H9 (cell line): ENCODE results near the gene AP3S1. TPM values are rescaled to one million over a fixed set of nuclear protein-coding genes. Genes with fewer than 3 reads are reported as not detected.

Experiments used
- DNase-seq: peaks from one replicate; pipeline ENCODE4 v3.0.0-alpha.2; 2017
- H2AFZ ChIP-seq: one replicate; pipeline ENCODE4 v1.6.1; 2013; ENCODE audit warnings: mild to moderate bottlenecking, low read length, control low read depth, moderate library complexity
- H2AK5ac ChIP-seq: 2 replicates; pipeline ENCODE4 v1.6.1; 2013; ENCODE audit warnings: low read length, control low read depth, mixed read lengths; ENCODE audit not compliant: insufficient read length
- H2BK120ac ChIP-seq: one replicate; pipeline ENCODE4 v1.6.1; 2013; ENCODE audit warnings: low read depth, mild to moderate bottlenecking, low read length, control low read depth, inconsistent platforms; ENCODE audit not compliant: poor library complexity, severe bottlenecking
- H2BK12ac ChIP-seq: 2 replicates; pipeline ENCODE4 v1.6.1; 2013; ENCODE audit warnings: low read length, control low read depth, mixed read lengths, low read depth; ENCODE audit not compliant: insufficient read length
- H2BK15ac ChIP-seq: 2 replicates; pipeline ENCODE4 v1.6.1; 2013; ENCODE audit warnings: low read depth, low read length, control low read depth
- H2BK20ac ChIP-seq: one replicate; pipeline ENCODE4 v1.6.1; 2013; ENCODE audit warnings: low read depth, mild to moderate bottlenecking, low read length, control low read depth, inconsistent platforms; ENCODE audit not compliant: poor library complexity, severe bottlenecking
- H2BK5ac ChIP-seq: 2 replicates; pipeline ENCODE4 v1.6.1; 2013; ENCODE audit warnings: low read length, control low read depth, mixed read lengths; ENCODE audit not compliant: insufficient read length
- H3K14ac ChIP-seq: 2 replicates; pipeline ENCODE4 v1.6.1; 2013; ENCODE audit warnings: low read length, control low read depth; ENCODE audit not compliant: insufficient read depth
- H3K18ac ChIP-seq: 2 replicates; pipeline ENCODE4 v1.6.1; 2013; ENCODE audit warnings: low read depth, mild to moderate bottlenecking, mixed read lengths, low read length, control low read depth; ENCODE audit not compliant: insufficient read length
- H3K23ac ChIP-seq: 2 replicates; pipeline ENCODE4 v1.6.1; 2013; ENCODE audit warnings: low read length, control low read depth, mixed read lengths, low read depth; ENCODE audit not compliant: insufficient read length
- H3K23me2 ChIP-seq: 2 replicates; pipeline ENCODE4 v1.6.1; 2013; ENCODE audit warnings: low read depth, mild to moderate bottlenecking, mixed read lengths, low read length, control low read depth; ENCODE audit not compliant: insufficient read length, poor library complexity, severe bottlenecking
- H3K27ac ChIP-seq: 2 replicates; pipeline ENCODE4 v1.5.1; 2013; ENCODE audit warnings: low read length, control low read depth, mixed read lengths, low read depth; ENCODE audit not compliant: insufficient read length
- H3K27me3 ChIP-seq: 2 replicates; pipeline ENCODE4 v1.6.1; 2013; ENCODE audit warnings: low read length, control low read depth, inconsistent platforms; ENCODE audit not compliant: insufficient read depth
- H3K4ac ChIP-seq: 2 replicates; pipeline ENCODE4 v1.6.1; 2013; ENCODE audit warnings: low read depth, mild to moderate bottlenecking, control low read depth, inconsistent platforms, low read length, moderate library complexity
- H3K4me1 ChIP-seq: 2 replicates; pipeline ENCODE4 v1.6.1; 2013; ENCODE audit warnings: low read length, control low read depth, inconsistent platforms; ENCODE audit not compliant: insufficient read depth
- H3K4me2 ChIP-seq: 2 replicates; pipeline ENCODE4 v1.6.1; 2013; ENCODE audit warnings: low read length, control low read depth, mixed read lengths; ENCODE audit not compliant: insufficient read length, insufficient read depth
- H3K56ac ChIP-seq: 2 replicates; pipeline ENCODE4 v1.6.1; 2013; ENCODE audit warnings: low read depth, mild to moderate bottlenecking, mixed read lengths, low read length, control low read depth; ENCODE audit not compliant: insufficient read length
- H3K79me1 ChIP-seq: 2 replicates; pipeline ENCODE4 v1.6.1; 2013; ENCODE audit warnings: low read depth, mild to moderate bottlenecking, moderate library complexity, low read length, control low read depth, inconsistent platforms; ENCODE audit not compliant: insufficient read depth, poor library complexity, severe bottlenecking
- H3K79me2 ChIP-seq: 2 replicates; pipeline ENCODE4 v1.6.1; 2013; ENCODE audit warnings: low read length, control low read depth, inconsistent platforms; ENCODE audit not compliant: insufficient read depth
- H3K9ac ChIP-seq: 2 replicates; pipeline ENCODE4 v1.6.1; 2013; ENCODE audit warnings: low read length, control low read depth, mixed read lengths; ENCODE audit not compliant: insufficient read length; ENCODE audit errors: extremely low read depth
- H3K9me3 ChIP-seq: one replicate; pipeline ENCODE4 v1.6.1; 2013; ENCODE audit warnings: low read depth, low read length, inconsistent platforms; ENCODE audit not compliant: control insufficient read depth
- H3T11ph ChIP-seq: one replicate; pipeline ENCODE4 v1.6.1; 2013; ENCODE audit warnings: mild to moderate bottlenecking, low read length, control low read depth, inconsistent platforms
- H4K20me1 ChIP-seq: one replicate; pipeline ENCODE4 v1.6.1; 2013; ENCODE audit not compliant: control insufficient read depth, insufficient read length, insufficient read depth
- H4K5ac ChIP-seq: 2 replicates; pipeline ENCODE4 v1.6.1; 2013; ENCODE audit warnings: low read depth, mild to moderate bottlenecking, mixed read lengths, low read length, control low read depth; ENCODE audit not compliant: insufficient read length
- H4K8ac ChIP-seq: replicated peaks from 2 replicates; pipeline ENCODE4 v1.6.1; 2013; ENCODE audit warnings: low read length, control low read depth, mixed read lengths, low read depth; ENCODE audit not compliant: insufficient read length
- H4K91ac ChIP-seq: 2 replicates; pipeline ENCODE4 v1.6.1; 2013; ENCODE audit warnings: low read depth, mild to moderate bottlenecking, moderate library complexity, mixed read lengths, low read length, control low read depth; ENCODE audit not compliant: insufficient read length
- H3K27ac Mint-ChIP-seq, 3 experiments: 2 replicates in 2 of 3; 3 replicates in 1 of 3; pipeline ENCODE4 v1.8.0; 2020 to 2021; ENCODE audit warnings: mixed read lengths in 3 of 3, mild to moderate bottlenecking in 1 of 3, moderate library complexity in 1 of 3
- H3K27me3 Mint-ChIP-seq: 2 replicates; pipeline ENCODE4 v1.8.0; 2021; ENCODE audit warnings: low read depth, mild to moderate bottlenecking, moderate library complexity, mixed read lengths
- H3K36me3 Mint-ChIP-seq, 3 experiments: 2 replicates in 2 of 3; 3 replicates in 1 of 3; pipeline ENCODE4 v1.8.0; 2020 to 2021; ENCODE audit warnings: low read depth in 3 of 3, mixed read lengths in 3 of 3; ENCODE audit not compliant: insufficient read depth in 1 of 3
- H3K4me1 Mint-ChIP-seq, 2 experiments: 2 replicates each; pipeline ENCODE4 v1.8.0; 2020; ENCODE audit warnings: mixed read lengths in 2 of 2
- H3K4me3 Mint-ChIP-seq, 2 experiments: 2 replicates in 1 of 2; 3 replicates in 1 of 2; pipeline ENCODE4 v1.8.0; 2020 to 2021; ENCODE audit warnings: mild to moderate bottlenecking in 2 of 2, mixed read lengths in 2 of 2, moderate library complexity in 1 of 2
- H3K9me3 Mint-ChIP-seq, 2 experiments: 2 replicates in 1 of 2; 3 replicates in 1 of 2; pipeline ENCODE4 v1.8.0; 2020; ENCODE audit warnings: mild to moderate bottlenecking in 2 of 2, mixed read lengths in 2 of 2, moderate library complexity in 1 of 2
- CTCF ChIP-seq: fragments of 200-600 bp; sonication (generic); conservative IDR thresholded peaks from 3 replicates; pipeline ENCODE4 v1.8.0; 2021; ENCODE audit warnings: antibody characterized with exemption, mild to moderate bottlenecking
- WGBS: extraction: QIAGEN DNeasy Blood & Tissue Kit; methylation state at CpG from one replicate; pipeline ENCODE4 v1.1.7; 2013; ENCODE audit warnings: missing lambda C conversion rate, low lambda C conversion rate, mixed read lengths; ENCODE audit not compliant: insufficient read length; ENCODE audit errors: extremely low coverage; 5-methylcytosine and 5-hydroxymethylcytosine counted together
- total RNA-seq: library from RNA; stranded (reverse); gene quantifications from 2 replicates; pipeline ENCODE4 v1.2.1, GENCODE V29; 2021

The AP3S1 gene
- total RNA-seq, 1 experiment from 2014 or later, result 78.4 TPM

GRCh38 chr5:115796656-115797055 is 45.1 kb upstream of the AP3S1 start:
- no peak overlapping the region for H2AK5ac ChIP-seq
- Mint-ChIP-seq H3K4me3 (no peak overlapping the region), H3K27me3 (peaks cover 2% of the 10 kb centered on the region; the same call in 1 of the 2 replicates), H3K4me1 (no peaks in the 10 kb centered on the region), H3K36me3 (no peaks in the 10 kb centered on the region), H3K9me3 (no peaks in the 10 kb centered on the region), H3K27ac (no peak overlapping the region)
- no peak for DNase-seq
- no peak overlapping the region for H2BK120ac ChIP-seq
- no peak overlapping the region for H2BK20ac ChIP-seq
- no peak overlapping the region for H4K5ac ChIP-seq
- H3K79me2 ChIP-seq, result no peaks in the 10 kb centered on the region
- H2AFZ ChIP-seq, result no peak overlapping the region
- no peak overlapping the region for H3K9ac ChIP-seq
- no peak overlapping the region for H4K8ac ChIP-seq
- no CpG with 5 or more reads among the region's 3 CpGs for WGBS
- H3K4ac ChIP-seq, result no peak overlapping the region
- TF ChIP-seq CTCF, result no peak
- H4K20me1 ChIP-seq, result no peaks in the 10 kb centered on the region
- H3K18ac ChIP-seq, result no peak overlapping the region
- H3K23ac ChIP-seq, result no peak overlapping the region
- H3K56ac ChIP-seq, result no peak overlapping the region
- H3K27me3 ChIP-seq, result no peaks in the 10 kb centered on the region
- H2BK15ac ChIP-seq, result no peak overlapping the region
- H3K79me1 ChIP-seq, result no peaks in the 10 kb centered on the region
- H3K9me3 ChIP-seq, result no peaks in the 10 kb centered on the region
- H4K91ac ChIP-seq, result no peak overlapping the region
- H3K27ac ChIP-seq, result no peak overlapping the region
- H2BK5ac ChIP-seq, result no peak overlapping the region
- H3K4me2 ChIP-seq, result no peak overlapping the region
- H3K14ac ChIP-seq, result no peak overlapping the region
- H3T11ph ChIP-seq, result no peak overlapping the region
- H2BK12ac ChIP-seq, result no peak overlapping the region
- no peaks in the 10 kb centered on the region for H3K4me1 ChIP-seq
- H3K23me2 ChIP-seq, result no peaks in the 10 kb centered on the region
